SK-N-SH (cell line): ENCODE results near the gene IRGM.
"Not testable (repeated sequence)": the region's sequence is repeated elsewhere in the genome, so short reads cannot be mapped to it uniquely, and the experiment has no call there.

ENCODE experiments used
- CTCF ChIP-seq: fragments of 200-600 bp; sonication (generic); IDR thresholded peaks from 2 replicates; pipeline ENCODE4 v1.6.1; 2017; ENCODE audit warnings: antibody characterized with exemption, mild to moderate bottlenecking, moderate library complexity
- EZH2phosphoT487 ChIP-seq: fragments of 200-600 bp; sonication (generic); IDR thresholded peaks from 2 replicates; pipeline ENCODE4 v1.6.1; 2017; ENCODE audit warnings: low read depth, mixed run types, mild to moderate bottlenecking, antibody characterized with exemption, moderate library complexity, borderline replicate concordance
- SIN3A ChIP-seq: IDR thresholded peaks from 2 replicates; pipeline ENCODE4 v1.6.1; 2012; ENCODE audit warnings: low read depth, mild to moderate bottlenecking, low read length, moderate library complexity, borderline replicate concordance

- TF ChIP-seq EZH2phosphoT487, CTCF, SIN3A: not testable (repeated sequence)
Observed at GRCh38 chr5:150831821-150832220, 14.5 kb upstream of the IRGM start.
